HG03521 (cell line): Measurements from ENCODE around the gene DPEP2.
"Not testable (repeated sequence)": the region's sequence is repeated elsewhere in the genome, so short reads cannot be mapped to it uniquely, and the experiment has no call there.

Source experiments
- ATAC-seq: cut with Tn5 transposase; IDR thresholded peaks from one replicate; pipeline ENCODE4 v1.9.1; 2021; ENCODE audit warnings: mild to moderate bottlenecking, moderate library complexity; ENCODE audit not compliant: unreplicated experiment

DPEP2 gene

GRCh38 chr16:67977005-67977404 is 22.3 kb downstream of the DPEP2 start:
- ATAC-seq = no peak

DNA sequence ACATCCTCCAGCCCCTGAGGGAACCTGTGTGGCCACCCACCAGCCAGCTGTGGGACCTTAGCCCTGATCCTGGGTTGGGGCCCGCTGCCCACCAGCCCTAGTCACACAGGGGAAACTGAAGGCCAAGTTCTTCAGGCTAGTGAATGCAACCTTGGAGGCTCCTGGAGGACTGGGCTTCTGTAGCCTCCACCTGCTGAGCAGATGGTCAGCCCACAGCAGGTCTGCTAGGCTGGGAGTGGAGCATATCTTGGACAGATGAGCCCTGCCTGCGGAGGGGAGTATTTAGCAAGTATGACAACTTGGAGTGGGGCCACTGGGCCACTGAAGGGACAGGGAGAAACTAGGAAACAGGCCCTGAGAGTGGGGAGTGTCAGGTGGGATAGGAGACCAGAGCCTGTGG is 23.1 kb downstream of the DPEP2 start:
- ATAC-seq = no peak

GRCh38 chr16:67975321-67976105 is 23.8 kb downstream of the DPEP2 start:
- no peak for ATAC-seq

DNA sequence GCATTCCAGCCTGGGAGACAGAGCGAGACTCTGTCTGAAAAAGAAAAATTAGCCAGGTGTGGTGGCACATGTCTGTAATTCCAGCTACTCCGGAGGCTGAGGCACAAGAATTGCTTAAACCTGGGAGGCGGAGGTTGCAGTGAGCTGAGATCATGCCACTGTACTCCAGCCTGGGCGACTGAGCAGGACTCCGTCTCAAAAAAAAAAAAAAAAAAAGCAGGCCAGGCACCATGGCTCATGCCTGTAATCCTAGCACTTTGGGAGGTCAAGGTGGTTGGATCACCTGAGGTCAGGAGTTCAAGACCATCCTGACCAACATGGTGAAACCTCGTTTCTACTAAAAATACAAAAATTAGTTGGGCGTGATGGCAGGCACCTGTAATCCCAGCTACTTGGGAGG is 27.0 kb downstream of the DPEP2 start:
- ATAC-seq = not testable (repeated sequence)

DNA sequence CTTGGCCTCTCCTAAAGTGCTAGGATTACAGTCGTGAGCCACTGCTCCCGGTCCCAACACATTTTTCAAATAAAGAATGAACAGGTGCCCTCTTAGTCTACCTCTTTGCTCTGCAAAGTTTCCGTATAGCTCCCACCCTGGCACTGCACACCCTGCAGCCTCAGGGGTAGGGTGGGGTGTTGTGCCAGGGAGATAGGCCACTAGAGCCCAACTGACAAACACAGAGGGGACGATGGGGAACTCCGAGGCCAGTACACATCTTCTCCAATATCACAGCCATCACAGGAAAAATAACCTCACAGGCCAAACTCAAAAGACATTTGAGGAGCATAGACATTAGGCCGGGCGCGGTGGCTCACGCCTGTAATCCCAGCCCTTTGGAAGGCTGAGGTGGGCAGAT is 28.2 kb downstream of the DPEP2 start:
- no peak for ATAC-seq

DNA sequence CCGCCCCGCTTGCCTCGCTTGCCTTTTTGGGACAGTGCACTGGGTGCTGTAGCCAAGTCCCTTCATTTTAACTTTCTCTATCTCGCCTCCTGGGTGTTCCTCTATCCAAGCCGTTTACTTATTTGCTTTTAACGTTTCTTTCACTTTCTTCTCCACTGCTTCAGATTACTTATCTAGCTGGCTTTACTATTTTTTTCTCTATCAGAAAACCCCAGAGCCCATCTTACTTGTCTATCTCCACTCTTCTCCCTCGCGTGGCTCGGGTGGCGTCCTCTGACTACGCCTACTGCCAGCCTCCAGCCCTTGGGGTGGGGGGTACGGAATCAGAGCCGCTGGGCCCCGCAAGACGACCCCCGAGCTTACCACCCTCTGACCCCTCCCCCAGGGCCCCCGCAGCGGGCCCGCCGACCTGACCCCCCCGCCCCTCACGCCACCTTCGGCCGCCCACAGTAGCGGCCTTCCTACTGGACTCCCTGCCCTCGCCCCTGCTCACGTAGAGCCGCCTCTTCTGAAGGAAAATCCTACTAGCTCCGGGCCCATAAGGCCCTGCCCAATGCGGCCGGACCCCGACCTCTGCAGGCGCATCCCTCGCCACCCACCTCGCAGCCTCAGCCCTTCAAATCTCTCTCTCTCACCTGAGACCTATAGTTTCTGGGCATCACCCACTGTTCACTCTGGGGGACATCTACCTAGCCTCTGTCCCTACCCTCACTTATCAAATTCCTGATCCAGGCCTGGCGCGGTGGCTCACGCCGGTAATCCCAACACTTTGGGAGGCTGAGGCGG is 29.8 kb downstream of the DPEP2 start:
- ATAC-seq = no peak

- ATAC-seq = peak; percentile 83
Observed at GRCh38 chr16:67968400-67969253, 30.7 kb downstream of the DPEP2 start, which contains the start of gene SLC12A4. TSS of gene SLC12A4 (minus strand) at chr16:67968637. CDS start at chr16:67968553, 84 bp downstream.

GRCh38 chr16:67967958-67968399 is 31.3 kb downstream of the DPEP2 start:
- ATAC-seq = peak; percentile 24

DNA sequence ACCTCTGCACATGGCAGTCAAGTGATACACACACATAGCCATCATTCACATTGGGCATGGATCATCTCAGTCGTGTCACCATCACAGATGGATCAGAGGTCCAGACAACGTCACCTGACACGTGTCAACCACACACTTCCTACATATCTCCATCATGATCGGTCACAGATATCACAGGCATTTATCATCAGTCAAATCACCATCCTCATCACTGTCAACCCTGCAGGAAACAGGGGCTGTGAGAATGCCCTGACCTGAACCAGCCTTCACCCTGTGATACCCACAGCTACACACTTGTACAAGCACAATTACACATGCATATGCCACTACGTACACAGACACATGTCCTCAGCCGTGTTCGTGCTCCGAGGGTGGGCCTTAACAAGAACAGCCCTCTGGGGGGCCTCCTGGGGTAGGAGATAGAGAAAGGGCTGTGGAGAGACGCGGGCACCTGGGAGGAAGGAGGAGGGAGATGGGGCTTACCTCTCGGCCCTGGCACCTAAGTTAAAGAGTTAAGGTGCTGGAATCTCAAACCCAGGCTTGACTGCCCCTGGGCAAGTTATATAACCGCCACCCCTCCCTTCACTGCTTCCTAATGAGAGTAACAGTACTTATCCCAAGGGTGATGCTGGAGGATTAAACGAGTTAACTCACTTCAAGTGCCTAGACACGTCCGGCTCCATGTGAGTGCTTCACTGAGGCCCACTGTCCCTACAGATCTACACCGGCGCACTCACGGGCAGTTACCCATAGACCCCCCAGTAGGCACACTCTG is 31.9 kb downstream of the DPEP2 start:
- ATAC-seq = no peak

DNA sequence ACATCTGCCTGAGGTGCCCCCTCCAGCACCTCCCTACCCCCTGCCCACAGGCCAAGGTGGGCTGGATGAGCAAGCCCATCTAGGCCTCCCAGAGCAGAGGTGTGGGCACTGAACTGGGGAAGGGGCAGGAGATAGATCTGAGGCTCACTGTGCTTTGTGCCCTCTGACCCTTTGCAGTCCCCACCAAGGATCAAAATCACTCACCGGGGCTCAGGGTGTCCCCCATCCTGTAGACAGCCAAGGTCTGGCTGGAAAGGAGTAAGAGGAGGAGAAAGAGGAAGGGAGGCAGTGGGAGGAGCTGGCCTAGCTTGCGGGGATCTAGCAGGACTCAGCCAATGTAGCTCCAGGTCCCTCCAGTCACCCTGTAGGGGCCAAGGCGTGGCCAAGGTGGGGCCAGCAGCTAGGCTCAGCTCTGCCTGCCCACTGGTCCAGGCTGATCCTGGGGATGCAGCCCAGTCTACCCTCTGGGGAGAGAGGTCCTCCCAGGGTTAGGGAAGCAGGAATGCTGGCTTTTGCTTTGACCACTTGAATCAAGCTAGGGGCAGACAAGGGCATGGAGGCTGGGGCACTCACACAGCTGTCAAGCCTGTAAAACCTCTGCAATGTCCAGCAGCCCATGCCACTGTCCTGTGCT is 32.6 kb downstream of the DPEP2 start:
- no peak for ATAC-seq

GRCh38 chr16:67965668-67966548 is 33.4 kb downstream of the DPEP2 start:
- ATAC-seq = no peak

GRCh38 chr16:67964477-67965131 is 34.7 kb downstream of the DPEP2 start:
- no peak for ATAC-seq

DNA sequence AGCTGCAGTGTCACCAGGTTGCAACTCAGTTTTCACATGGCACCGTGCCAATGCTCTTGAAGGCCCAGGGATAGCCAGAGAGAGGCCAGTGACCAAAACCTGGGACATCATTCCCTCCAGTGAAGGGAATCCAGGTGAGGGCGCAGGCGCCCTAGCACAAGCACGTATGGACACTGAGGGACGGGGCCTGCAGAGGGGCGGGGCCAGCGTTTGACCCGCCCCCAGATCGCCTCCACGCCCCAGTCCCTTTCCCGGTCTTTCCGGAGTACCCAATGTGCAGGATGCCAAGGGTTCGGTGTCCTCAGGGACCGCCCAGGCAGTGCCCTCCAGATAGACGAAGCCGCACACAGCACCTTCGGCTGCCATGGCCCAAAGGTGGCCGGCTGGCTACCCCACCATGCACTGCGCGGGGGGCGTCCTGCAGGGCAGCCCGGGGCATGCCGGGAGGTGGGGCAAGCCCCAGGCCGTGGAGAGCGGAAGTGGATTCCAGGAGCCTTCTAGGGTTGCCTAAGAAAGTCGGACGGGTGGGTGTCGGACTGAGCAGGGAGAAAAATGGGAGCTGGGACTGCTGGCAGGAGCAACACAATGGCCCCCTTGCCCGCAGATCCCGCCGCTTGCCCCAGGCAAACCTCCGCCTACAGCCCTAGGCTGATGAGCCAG is 35.5 kb downstream of the DPEP2 start:
- ATAC-seq = no peak

DNA sequence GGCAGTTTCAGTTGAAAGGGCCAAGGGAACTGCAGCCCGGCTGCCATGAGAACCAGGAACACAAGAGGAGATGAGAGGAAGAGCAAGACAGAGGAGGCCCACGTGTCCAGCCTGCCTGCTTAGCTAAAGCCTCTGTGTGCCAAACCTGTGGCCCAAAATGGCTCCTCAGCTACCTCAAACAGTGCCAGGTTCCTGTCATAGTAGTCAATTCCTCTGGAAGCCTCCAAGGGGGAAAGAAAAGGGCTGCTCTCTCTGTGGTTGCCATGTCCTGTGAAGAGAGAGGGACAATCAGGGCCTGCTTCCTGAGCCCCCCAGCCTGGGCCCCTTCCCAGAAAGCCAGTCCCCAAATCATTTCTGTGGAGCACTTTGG is 36.0 kb downstream of the DPEP2 start:
- no peak for ATAC-seq

- no peak for ATAC-seq
Observed at GRCh38 chr16:67962135-67962534, 37.1 kb downstream of the DPEP2 start.

DNA sequence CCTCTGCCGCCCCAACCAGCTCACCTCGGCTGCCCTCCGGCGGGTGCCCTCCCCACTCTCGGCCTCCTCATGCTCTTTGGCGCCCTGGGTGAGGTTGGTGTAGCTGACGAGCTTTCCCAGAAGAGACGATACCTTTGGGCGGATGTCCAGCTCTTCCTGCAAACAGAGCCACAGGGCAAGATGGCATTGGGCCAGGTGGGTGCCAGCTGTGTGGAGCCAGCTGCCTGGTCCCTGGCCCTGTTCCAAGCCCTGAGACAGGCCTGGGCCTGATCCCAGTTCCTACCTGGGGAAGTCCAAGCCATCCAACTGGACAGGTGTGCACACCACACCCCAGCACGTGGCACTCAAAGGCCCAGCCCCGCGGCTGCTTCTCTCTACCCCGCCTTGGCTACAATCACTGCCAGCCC is 37.7 kb downstream of the DPEP2 start:
- no peak for ATAC-seq

GRCh38 chr16:67959536-67960329 is 39.6 kb downstream of the DPEP2 start:
- no peak for ATAC-seq
